SK-N-MC (cell line): ENCODE data around the gene GRAMD1C.

Experiments
- EZH2 ChIP-seq: fragments of 200-600 bp; sonication (generic); IDR thresholded peaks from one replicate; pipeline ENCODE4 v1.6.1; 2017; ENCODE audit warnings: antibody characterized with exemption
- FOXP2 ChIP-seq: optimal IDR thresholded peaks from 2 replicates; pipeline ENCODE3; 2011; ENCODE audit warnings: mild to moderate bottlenecking, moderate library complexity; ENCODE audit not compliant: insufficient read depth; ENCODE audit errors: extremely low read length, control extremely low read depth
- POLR2AphosphoS5 ChIP-seq: IDR thresholded peaks from 2 replicates; pipeline ENCODE4 v1.6.1; 2012; ENCODE audit warnings: mild to moderate bottlenecking, low read depth, low read length, borderline replicate concordance

- TF ChIP-seq POLR2AphosphoS5 (no peak), EZH2 (no peak), FOXP2 (no peak)
Measured at GRCh38 chr3:113947372-113948014, 108.9 kb downstream of the GRAMD1C start, which contains the start of gene ZDHHC23.
